Measurements from ENCODE around the gene OR2A25.

OR2A25 gene

DNA sequence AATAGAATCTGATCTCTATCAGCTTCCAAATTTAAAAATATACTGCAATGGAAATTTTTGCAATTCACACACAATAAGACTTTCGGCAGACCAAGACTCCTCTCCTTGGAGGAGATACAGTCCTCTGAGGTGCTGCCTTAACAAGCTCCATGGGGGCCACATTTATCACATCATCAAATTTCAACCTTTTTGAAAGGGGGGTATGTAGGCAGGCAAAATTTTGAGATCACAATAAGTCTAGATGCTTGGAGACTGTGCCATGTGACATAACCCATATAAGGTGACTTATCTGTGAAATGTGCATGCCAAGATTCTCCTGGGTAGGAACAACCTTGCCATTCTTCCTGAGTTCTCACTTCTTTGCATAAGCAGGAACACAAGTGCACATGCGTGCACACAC, 16.4 kb downstream of the OR2A25 start, which contains the start of gene OR2A12:
Gene OR2A12, plus strand, starts transcription at position 301 of the 400 bp plus-strand sequence. CDS start 8,830 bp downstream, outside the sequence.
- no peak for DNase-seq

DNA sequence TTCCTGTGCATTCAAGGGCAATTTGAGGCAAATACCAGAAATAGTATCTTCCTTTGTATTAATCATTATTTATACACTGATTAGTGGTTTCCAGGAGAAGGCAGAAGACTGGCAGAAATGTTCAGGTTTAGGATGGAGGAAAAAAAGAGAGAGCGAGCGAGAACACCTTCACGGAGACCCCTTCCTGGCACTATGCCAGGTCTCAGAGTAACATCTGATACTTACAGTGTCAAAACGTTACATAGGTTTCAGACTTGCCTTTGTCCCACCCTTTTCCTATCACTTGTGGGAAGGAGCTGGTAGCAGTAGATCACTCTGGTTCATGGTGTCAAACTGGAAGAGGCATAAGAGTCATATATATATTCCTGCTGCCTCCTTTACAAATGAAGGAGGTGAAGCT, 17.1 kb downstream of the OR2A25 start:
- DNase-seq = no peak

DNA sequence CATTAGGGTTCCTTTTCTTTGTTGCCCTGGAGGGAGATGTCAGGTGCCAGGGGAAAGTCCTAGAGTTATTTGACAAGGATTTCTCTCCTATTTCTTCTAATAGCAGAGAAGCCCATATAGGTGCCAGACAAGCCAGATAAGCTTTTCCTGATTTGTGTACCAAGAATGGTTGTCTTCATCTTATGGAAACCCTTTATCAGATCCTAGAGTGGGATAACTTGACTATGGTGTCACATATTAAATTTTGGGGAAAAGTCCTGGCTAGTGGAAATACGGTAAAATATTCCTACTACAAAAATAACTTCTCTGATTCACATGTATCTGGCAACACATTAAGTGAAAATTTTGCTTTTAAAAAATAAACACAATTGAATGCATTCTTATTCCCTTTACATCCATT, 17.6 kb downstream of the OR2A25 start:
- no peak for DNase-seq

DNA sequence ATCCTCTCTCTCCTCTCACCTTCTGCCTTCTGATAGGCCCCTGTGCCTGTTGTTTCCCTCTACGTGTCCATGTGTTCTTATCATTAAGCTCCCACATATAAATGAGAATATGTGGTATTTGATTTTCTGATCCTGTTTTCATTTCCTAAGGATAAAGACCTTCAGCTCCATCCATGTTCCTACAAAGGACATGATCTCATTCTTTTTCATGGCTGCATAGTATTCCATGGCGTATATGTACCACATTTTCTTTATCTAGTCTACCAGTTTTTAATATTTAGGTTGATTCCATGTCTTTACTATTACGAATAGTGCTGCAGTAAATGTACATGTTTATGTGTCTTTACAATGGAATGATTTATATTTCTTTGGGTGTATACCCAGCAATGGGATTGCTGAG, 21.1 kb downstream of the OR2A25 start:
- DNase-seq = no peak

DNA sequence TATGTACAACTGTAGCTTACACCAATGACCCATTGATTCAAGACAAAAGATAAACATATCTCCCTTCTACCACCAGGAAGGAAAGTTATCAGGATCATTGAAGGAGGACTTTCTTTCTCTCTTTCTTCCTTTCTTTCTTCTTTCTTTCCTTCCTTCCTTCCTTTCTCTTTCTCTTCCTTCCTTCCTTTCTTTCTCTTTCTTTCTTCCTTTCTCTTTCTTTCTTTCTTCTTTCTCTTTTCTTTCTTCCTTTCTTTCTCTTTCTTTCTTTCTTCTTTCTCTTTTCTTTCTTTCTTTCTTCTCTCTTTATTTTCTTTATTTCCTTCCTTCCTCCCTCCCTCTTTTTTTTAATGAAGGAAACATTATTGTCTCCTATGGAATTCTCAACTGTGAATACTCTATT, 29.2 kb downstream of the OR2A25 start:
- DNase-seq = no peak

DNA sequence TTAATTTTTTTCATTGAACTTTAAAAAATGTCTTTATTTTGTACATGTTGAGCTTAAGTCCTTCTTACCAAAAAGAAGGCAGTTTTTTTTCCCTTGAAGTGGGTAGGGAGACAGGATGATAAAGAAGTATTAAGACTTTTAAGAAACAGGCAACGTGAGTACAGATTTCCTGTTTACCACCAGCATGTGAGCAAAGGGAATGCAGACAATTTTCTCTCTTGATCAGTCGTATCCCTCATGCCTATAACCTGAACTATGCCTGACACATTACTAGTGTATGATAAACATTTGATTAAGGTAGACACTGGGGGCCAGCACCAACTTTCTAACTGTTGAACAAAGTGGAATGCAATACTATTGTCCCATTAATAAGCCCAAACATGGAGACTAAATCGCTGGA, 31.0 kb downstream of the OR2A25 start:
- no peak for DNase-seq

DNA sequence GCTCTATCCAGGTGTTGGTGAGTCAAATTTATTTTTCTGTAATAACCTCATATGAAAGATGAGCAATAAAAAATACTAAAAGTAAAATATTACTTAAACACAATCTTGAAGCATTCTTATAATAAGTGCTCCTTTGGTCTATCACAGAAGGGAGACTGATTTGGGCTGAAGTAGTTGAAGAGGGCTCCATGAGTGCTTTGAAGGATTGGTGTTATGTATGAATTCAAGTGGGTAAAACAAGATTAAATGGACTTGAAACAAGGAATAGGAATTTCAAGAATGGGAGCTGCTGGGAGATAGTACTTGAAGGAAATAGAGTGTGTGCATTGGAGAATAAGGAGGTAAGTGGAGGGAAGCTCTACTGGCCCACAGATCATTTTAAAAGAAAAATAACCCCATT, 32.4 kb downstream of the OR2A25 start:
- DNase-seq = no peak

DNA sequence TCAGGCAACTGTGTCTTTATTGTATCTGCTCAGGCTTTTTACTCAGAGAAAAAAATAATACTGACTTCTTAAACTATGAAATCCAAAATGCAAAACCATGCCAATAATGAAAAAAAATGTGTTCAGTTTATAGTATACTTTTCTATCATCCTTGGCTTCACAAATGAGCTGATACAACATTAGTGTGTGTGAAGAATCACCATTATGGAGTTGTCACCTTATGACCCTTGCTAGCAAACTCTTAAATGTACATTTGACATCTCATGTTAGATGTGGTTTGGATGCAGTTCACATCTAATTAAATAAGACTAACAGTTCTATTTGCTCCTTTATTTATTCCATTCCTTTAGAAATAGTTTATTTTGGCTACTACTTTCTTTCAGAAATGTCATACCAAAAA, 35.6 kb downstream of the OR2A25 start:
- no peak for DNase-seq

DNA sequence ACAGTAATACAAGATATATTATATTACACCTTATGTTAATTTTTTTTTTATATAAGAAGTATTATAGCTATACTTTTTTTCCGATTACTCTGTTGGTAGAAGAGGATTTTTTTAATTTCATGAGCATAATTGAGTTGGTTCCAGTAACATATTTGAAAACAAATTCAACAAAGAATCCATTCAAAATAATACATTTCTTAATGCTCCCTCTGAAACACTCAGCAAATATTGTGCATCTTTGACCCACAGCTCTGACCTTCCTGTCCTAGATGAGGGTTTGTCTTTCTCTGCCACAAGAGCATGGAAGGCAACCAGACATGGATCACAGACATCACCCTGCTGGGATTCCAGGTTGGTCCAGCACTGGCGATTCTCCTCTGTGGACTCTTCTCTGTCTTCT, 39.7 kb downstream of the OR2A25 start, which contains the start of gene OR2A2:
Gene OR2A2, plus strand, starts transcription at position 301 of the 400 bp plus-strand sequence. Its CDS starts 0 bp downstream, at position 301.
- DNase-seq = no peak

DNA sequence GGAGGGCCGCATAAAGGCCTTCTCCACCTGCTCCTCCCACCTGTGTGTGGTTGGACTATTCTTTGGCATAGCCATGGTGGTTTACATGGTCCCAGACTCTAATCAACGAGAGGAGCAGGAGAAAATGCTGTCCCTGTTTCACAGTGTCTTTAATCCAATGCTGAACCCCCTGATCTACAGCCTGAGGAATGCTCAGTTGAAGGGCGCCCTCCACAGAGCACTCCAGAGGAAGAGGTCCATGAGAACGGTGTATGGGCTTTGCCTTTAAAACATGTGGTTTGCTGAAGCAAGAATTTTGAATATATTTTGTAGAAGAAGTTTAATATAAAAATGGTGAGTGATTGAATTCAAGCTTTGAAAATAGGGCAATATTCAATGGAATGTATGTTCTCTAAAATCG, 40.7 kb downstream of the OR2A25 start:
- no peak for DNase-seq

DNA sequence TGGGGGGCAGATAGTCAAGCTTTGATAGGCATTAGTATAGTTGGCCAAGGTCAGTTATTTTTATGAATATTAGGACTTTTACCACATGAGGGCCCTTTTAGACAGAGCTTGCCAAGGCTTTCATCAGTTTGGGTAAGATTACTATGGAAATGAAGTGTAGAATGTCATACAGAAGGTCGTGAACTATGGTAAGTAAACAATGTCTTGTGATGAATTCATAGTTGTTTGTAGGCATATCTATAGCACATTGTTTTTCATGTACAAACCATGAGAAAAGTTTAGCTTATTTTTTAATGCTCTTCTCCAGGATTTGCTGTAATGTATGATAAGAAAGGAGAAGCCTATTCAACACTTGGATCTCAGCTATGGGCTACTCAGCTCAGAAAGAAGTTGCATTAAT, 44.0 kb downstream of the OR2A25 start:
- DNase-seq = no peak

DNA sequence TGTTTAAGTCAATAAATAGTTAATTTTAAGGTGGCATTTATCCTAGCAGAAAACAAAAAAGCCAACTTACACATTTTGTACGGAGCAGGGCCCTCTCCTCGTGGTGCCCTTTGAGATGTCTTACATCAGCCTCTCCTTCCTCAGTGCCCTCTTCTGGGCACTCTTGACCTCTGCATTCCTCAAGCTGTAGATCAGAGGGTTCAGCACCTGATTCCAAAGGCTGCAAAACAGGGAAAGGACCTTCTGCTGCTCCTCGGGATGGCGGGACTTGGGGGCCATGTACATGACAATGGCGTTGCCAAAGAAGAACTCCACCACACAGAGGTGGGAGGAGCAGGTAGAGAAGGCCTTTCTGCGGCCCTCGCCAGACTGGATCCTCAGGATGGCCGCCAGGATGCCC, 48.7 kb downstream of the OR2A25 start:
- DNase-seq = no peak

DNA sequence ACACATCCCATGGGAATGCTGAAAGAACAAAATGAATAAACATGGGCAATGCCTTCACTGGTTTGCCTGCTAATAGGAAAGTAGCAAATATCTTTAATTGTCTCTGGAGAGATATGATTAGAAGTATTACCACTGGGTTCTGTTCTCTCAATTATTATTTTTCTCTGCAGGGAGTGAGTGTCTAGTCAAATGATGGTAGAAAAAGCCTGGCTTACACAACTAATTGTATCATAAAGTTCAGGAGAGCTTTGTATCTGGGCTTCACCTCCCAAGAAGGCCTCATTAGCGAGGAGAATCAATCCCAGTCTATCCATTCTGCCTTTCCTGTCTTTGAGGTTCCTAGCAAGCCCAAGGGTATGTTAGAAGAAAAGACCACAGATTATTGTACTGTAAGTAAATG, 53.3 kb downstream of the OR2A25 start, which contains the start of gene OR2A14:
Gene OR2A14, plus strand, starts transcription at position 301 of the 400 bp plus-strand sequence. CDS start 5,937 bp downstream, outside the sequence.
- DNase-seq = no peak

All from SHP77 (cell line).